TTC549 (cell line): ENCODE data around the gene NANOGP8.
"Not testable (repeated sequence)": the region's sequence is repeated elsewhere in the genome, so short reads cannot be mapped to it uniquely, and the experiment has no call there.

Experiments
- FAIRE-seq: peaks from 2 replicates; lab custom pipeline; 2012; peaks lifted over from hg19 to GRCh38; lab: Jason Lieb, UNC

NANOGP8 gene, protein sequence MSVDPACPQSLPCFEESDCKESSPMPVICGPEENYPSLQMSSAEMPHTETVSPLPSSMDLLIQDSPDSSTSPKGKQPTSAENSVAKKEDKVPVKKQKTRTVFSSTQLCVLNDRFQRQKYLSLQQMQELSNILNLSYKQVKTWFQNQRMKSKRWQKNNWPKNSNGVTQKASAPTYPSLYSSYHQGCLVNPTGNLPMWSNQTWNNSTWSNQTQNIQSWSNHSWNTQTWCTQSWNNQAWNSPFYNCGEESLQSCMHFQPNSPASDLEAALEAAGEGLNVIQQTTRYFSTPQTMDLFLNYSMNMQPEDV

GRCh38 chr15:35085176-35085919 is at the start of gene NANOGP8:
NANOGP8 (minus strand) TSS chr15:35085295; CDS start chr15:35085110, 185 bp downstream.
- not testable (repeated sequence) for FAIRE-seq

DNA sequence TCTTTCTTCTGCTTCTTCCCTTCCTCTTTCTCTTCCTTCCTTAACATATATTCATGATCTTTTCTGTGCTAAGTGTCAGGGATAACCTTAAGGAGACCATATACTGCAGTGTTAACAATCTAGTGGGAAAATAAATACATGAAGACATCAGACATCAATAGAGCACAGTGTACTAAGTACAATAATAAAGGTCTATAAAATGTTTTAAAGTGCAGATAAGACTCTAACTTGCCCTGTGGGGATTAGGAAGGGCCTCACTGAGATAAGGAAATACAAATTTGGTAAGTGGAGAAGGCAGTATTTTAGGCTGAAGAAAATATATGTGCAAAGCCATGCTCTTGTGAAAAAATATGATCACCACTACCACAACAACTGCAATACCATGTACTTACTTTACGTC is 49.2 kb upstream of the NANOGP8 start:
- FAIRE-seq, result no peak

DNA sequence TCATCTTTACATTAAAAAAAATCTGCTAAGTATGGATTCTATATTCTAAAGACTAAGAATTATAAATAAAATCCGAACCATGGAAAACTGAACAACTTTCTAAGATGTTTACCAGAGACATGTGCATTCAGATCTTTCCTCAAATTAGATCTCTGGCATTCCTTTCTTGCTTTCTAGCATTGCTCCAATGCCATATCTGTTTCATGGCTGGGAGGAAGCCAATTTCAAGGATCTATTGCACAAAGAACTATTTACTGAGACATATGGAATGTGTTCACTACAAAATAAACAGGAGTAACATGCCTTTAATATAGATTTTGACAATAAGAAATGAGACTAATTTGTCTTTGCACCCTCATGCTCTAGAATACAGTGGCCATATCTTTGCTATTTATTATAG is 45.1 kb upstream of the NANOGP8 start:
- FAIRE-seq, result no peak

GRCh38 chr15:35129361-35129760 is 44.3 kb upstream of the NANOGP8 start:
- FAIRE-seq, result no peak

- FAIRE-seq, result no peak
Measured at GRCh38 chr15:35127717-35128116, 42.6 kb upstream of the NANOGP8 start.

GRCh38 chr15:35126236-35126635 is 41.1 kb upstream of the NANOGP8 start:
- no peak for FAIRE-seq

DNA sequence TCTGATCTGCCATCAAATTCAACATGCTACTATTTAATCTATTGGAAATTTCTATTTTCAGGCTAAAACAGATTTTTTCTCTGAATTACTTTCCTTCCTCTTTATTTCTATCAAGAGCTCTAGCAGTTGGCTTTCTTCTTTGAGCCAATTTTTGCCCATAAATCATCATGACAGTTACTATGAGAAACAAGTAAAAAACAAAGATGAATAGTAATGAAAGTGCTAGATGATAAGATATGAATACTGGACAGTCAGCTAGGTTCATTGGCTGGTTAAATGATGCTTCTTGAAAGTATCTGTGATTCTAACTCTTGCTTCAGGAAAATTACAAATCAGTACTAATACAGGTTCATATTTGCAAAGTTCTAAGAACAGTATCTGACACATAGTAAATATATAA is 38.6 kb upstream of the NANOGP8 start:
- no peak for FAIRE-seq

GRCh38 chr15:35121611-35122359 is 36.7 kb upstream of the NANOGP8 start:
- FAIRE-seq, result no peak

DNA sequence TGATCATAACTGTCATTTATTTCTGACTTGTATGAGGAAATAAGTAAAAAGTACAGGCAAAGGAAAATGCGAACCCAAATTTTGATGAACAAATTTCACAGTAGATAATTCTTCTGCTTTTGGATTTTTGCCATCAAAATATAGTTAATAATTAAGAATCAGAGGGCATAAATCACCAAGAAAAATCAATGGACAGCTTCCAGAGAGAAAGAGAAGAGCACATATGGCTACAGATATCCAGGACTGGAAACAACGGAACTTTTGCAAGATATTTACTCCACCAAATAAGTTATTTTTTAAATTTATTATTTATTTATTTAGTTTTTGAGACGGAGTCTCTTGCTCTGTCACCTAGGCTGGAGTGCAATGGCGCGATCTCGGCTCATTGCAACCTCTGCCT is 35.1 kb upstream of the NANOGP8 start:
- no peak for FAIRE-seq

- no peak for FAIRE-seq
Measured at GRCh38 chr15:35118960-35119359, 33.9 kb upstream of the NANOGP8 start.

DNA sequence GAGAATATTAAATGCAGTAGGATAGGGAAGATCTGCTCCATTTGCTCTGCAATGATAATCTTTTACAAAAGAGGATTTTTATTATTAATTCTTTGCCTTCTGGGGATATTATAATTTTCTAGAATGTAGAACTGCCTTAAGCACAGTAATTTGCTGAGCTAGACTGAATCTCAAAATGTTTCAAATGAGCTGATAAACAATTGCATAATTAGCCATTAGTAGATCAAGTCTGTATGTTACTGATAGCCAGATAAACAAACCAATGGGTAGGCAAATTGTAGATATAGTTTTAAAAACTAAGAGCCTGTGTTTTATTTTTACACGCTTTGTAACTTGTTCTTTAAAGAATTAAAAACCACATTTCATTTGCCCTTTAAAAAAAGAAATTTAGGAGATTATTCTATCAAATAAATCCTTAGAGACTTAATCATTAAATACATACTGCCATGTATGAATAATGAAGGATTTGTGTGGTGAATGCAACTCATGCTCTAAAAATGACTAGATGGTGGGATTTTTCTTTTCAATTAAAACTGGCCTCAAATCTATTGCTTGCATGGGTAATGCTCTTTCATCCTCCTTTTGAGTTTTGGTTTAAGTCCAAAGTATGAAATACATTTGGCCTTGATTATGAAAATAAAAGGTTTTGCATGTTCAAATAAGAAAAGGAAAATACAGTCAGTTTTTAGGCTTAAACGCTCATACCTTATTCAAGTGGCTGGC is 32.6 kb upstream of the NANOGP8 start:
- peak; percentile 3 for FAIRE-seq

DNA sequence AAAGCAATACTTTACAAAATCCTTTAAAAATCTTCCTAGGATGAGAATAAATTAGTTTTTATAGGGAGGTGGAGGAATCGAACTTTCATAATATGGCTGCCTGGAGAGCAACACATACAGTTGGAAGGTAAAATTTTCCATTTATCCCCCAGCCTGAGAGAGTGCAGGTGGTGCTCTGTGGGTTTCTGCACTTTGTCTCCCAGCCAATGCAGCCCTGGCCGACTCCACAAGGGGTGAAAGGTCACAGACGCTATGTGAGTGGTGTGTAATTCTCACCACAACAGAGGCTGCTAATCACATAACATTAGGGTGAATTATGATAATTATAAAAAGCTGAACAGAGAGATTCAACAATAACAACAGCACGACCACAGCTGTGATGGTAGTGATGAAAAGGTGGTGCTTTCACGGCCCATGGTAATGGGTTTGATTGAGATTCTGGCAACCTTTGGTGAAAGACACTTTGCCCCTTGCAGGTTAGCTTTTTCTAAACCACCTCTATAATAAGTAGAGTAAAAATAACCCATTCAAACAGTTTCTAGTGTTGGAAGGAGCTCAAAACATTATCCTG is 30.1 kb upstream of the NANOGP8 start:
- FAIRE-seq, result no peak

DNA sequence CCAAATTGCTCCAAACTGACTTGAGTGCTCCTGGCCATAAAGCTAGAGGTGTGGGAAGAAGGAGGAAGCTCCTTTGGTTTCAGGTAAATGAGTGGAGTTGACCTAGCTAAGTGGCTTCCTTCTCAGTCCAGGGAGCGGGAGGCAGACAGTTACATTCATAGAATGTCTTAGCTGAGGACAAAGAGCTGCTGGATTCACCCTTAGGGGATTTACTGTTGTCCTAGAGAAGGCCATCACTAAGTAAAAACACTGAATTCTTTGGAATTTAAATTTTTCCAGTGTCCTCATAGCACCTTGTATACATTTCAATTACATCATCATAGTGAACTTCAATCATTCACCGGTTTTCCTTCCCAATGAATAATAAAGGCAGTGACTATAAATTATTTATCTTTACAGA is 27.3 kb upstream of the NANOGP8 start:
- FAIRE-seq, result no peak

GRCh38 chr15:35111861-35112260 is 26.8 kb upstream of the NANOGP8 start:
- FAIRE-seq, result no peak

DNA sequence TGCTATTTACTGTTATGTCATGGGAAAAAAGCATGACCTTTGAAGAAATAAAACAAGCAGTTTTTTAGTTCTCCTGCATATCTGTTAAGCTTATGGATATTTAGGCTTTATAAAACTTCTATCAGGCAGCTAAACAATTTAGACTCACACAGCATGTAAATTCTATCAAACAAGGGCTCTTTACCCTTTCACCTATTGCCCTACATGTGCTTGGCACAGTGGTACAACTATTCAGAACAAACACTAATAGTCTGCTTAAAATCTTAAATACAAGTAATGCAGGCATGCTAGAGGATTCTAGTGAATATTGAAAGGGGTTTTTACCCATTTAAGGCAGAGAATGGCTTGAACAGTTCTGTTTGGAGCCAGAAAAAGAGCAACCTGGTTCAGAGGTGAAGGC is 23.4 kb upstream of the NANOGP8 start:
- no peak for FAIRE-seq

DNA sequence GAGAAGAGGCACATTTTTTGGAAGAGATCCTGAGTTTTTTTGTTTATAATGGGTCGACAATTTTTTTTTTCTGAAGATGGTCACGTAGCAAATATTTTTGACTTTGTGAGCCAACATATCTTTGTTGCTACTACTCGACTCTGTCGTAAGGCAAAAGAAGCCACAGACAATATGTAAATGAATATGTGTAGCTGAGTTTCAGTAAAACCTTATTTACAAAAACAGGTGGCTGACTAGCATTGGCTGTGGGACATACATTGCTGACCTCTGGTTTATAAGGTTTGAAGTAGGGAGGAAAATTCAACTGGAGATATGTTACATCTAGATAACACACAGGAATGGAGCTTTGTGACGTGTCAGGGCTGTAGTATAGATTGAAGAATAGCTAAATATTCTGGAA is 22.5 kb upstream of the NANOGP8 start:
- FAIRE-seq, result no peak

GRCh38 chr15:35107122-35107521 is 22.0 kb upstream of the NANOGP8 start:
- no peak for FAIRE-seq

GRCh38 chr15:35104526-35105147 is 19.5 kb upstream of the NANOGP8 start:
- FAIRE-seq, result no peak

- peak; percentile 47 for FAIRE-seq
Measured at GRCh38 chr15:35102186-35102585, 17.1 kb upstream of the NANOGP8 start.

- no peak for FAIRE-seq
Measured at GRCh38 chr15:35101335-35101734, 16.2 kb upstream of the NANOGP8 start.

- FAIRE-seq, result no peak
Measured at GRCh38 chr15:35098737-35099136, 13.6 kb upstream of the NANOGP8 start.

DNA sequence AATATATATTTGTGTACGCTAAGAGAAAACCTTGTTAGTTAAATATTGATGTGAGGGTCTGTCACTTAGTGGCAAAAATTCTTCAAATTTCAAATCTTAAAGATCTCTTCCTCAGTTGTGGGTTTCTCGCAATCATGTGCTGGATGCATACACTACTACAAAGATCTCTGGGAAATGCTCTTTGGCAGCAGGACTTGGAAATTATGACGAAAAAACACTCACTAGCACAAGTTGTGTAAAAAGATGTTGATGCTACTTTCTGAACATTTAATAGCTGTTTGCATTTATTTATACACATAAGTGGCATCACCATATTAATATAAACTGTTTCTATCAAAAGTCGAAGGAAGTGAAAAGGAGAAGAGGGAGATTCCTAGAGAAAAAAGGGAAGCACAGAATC is 10.8 kb upstream of the NANOGP8 start:
- no peak for FAIRE-seq
